CD4-positive, alpha-beta T cell (primary cell): ENCODE data around the gene CHI3L1. TPM values are rescaled to one million over a fixed set of nuclear protein-coding genes. Genes with fewer than 3 reads are reported as not detected.

Experiments
- ATAC-seq: fragments of 200-7000 bp; cut with Tn5 transposase; one replicate; pipeline ENCODE4 v1.10.0; 2022; ENCODE audit warnings: mild to moderate bottlenecking; ENCODE audit not compliant: poor library complexity
- CTCF ChIA-PET: fragments of 350-600 bp; sonication (Branson Sonifier 250); formaldehyde crosslinking; loops from one replicate; lab custom pipeline; 2021; ENCODE audit warnings: antibody characterized with exemption, inconsistent platforms; lab: Charles Lee
- POLR2A ChIA-PET: fragments of 350-600 bp; sonication (Branson Sonifier 250); formaldehyde crosslinking; loops from one replicate; lab custom pipeline; 2021; ENCODE audit warnings: antibody characterized with exemption, inconsistent platforms; lab: Charles Lee
- DNase-seq, 14 experiments: peaks; one replicate each; pipeline ENCODE4 v3.0.0-alpha.2; 2013 to 2020; ENCODE audit warnings: mixed read lengths in 2 of 14
- H3K27ac ChIP-seq, 2 donors: one replicate each; pipeline versions ENCODE4 v1.5.1 to v1.7.0; 2013; ENCODE audit warnings: low read length in 2 of 2, low read depth in 1 of 2, mild to moderate bottlenecking in 1 of 2
- H3K27me3 ChIP-seq, 2 experiments: 1 replicate in 1 of 2; 2 replicates in 1 of 2; pipeline versions ENCODE4 v1.6.1 to v1.7.0; 2013; ENCODE audit warnings: low read length in 2 of 2, control low read depth in 1 of 2, mild to moderate bottlenecking in 1 of 2, moderate library complexity in 1 of 2; ENCODE audit not compliant: insufficient read depth in 2 of 2, control insufficient read depth in 1 of 2
- H3K36me3 ChIP-seq: one replicate; pipeline ENCODE4 v1.6.1; 2013; ENCODE audit warnings: low read length, control low read depth; ENCODE audit not compliant: insufficient read depth
- H3K4me1 ChIP-seq: one replicate; pipeline ENCODE4 v1.6.1; 2013; ENCODE audit warnings: low read length, control low read depth; ENCODE audit not compliant: insufficient read depth
- H3K4me3 ChIP-seq: one replicate; pipeline ENCODE4 v1.5.1; 2013; ENCODE audit warnings: mild to moderate bottlenecking, low read length, moderate library complexity
- H3K9me3 ChIP-seq, 2 experiments: 1 replicate in 1 of 2; 2 replicates in 1 of 2; pipeline versions ENCODE4 v1.6.1 to v1.7.0; 2013; ENCODE audit warnings: low read length in 2 of 2, mild to moderate bottlenecking in 2 of 2, control low read depth in 1 of 2, moderate library complexity in 1 of 2; ENCODE audit not compliant: control insufficient read depth in 1 of 2, insufficient read depth in 1 of 2
- H3K27ac Mint-ChIP-seq: one replicate; pipeline ENCODE4 v1.8.0; 2020; ENCODE audit warnings: mixed read lengths
- H3K27me3 Mint-ChIP-seq: one replicate; pipeline ENCODE4 v1.8.0; 2021; ENCODE audit warnings: mixed read lengths
- H3K36me3 Mint-ChIP-seq: one replicate; pipeline ENCODE4 v1.8.0; 2021; ENCODE audit warnings: low read depth, mixed read lengths
- H3K4me1 Mint-ChIP-seq: one replicate; pipeline ENCODE4 v1.8.0; 2021; ENCODE audit warnings: low read depth, mixed read lengths
- H3K4me3 Mint-ChIP-seq: one replicate; pipeline ENCODE4 v1.8.0; 2020; ENCODE audit warnings: mild to moderate bottlenecking, mixed read lengths
- H3K9me3 Mint-ChIP-seq: one replicate; pipeline ENCODE4 v1.8.0; 2020; ENCODE audit warnings: mixed read lengths
- intact Hi-C, 2 experiments: fragments of 100-400 bp; cut with DNase I in 1 of 2; cut with micrococcal nuclease in 1 of 2; formaldehyde crosslinking; loops; one replicate each; pipeline versions ENCODE4 v1.15.1 to v1.9.0; 2023 to 2025; cut with DNase I, micrococcal nuclease
- total RNA-seq, 174 experiments: library from RNA in 2 of 174; stranded (reverse) in 2 of 174; gene quantifications; one replicate each; pipeline ENCODE4 v1.2.3 and lab custom pipeline; 2021 to 2026
- TF ChIP-seq, protein P1 (sequence below): fragments of 200-600 bp; IDR thresholded peaks from one replicate; pipeline ENCODE4 v1.8.0; 2022; ENCODE audit warnings: antibody characterized with exemption, mild to moderate bottlenecking

Gene CHI3L1
- total RNA-seq, 2 experiments from 2014 or later, result not detected

DNA sequence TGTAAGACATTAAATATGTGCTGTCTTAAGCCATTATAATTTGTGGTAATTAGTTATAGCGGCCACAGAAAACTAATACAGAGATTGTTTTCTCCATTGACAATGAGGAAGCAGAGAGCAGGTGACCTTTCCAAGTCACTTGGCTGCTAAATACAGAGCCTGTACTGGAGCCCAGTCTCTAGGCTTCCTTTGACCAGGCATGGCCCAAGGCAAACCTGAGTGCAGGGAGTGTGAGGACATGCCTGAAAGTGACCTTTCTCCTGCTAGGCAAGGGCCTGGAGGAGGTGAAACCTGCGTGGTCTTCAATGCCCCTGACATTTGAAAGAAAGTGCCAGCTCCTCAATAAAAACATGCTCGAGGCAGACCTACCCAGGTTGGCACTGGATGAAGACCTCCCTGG lies 12.5 kb upstream of the CHI3L1 start:
- no peak for DNase-seq
- CTCF ChIA-PET, result no interaction called here

GRCh38 chr1:203197625-203198024 lies 11.1 kb upstream of the CHI3L1 start:
- Mint-ChIP-seq H3K36me3 (no peaks in the 10 kb centered on the region), H3K9me3 (no peaks in the 10 kb centered on the region), H3K4me1 (no peaks in the 10 kb centered on the region), H3K27ac (no peak overlapping the region), H3K4me3 (no peak overlapping the region), H3K27me3 (no peaks in the 10 kb centered on the region)
- Histone ChIP-seq H3K36me3 (no peaks in the 10 kb centered on the region), H3K27ac (no peak overlapping the region), H3K27me3 (peaks cover 0 to 2% of the 10 kb centered on the region in 2 experiments), H3K4me3 (no peak overlapping the region), H3K9me3 (no peaks in the 10 kb centered on the region), H3K4me1 (no peaks in the 10 kb centered on the region)
- TF ChIP-seq, protein P1, sequence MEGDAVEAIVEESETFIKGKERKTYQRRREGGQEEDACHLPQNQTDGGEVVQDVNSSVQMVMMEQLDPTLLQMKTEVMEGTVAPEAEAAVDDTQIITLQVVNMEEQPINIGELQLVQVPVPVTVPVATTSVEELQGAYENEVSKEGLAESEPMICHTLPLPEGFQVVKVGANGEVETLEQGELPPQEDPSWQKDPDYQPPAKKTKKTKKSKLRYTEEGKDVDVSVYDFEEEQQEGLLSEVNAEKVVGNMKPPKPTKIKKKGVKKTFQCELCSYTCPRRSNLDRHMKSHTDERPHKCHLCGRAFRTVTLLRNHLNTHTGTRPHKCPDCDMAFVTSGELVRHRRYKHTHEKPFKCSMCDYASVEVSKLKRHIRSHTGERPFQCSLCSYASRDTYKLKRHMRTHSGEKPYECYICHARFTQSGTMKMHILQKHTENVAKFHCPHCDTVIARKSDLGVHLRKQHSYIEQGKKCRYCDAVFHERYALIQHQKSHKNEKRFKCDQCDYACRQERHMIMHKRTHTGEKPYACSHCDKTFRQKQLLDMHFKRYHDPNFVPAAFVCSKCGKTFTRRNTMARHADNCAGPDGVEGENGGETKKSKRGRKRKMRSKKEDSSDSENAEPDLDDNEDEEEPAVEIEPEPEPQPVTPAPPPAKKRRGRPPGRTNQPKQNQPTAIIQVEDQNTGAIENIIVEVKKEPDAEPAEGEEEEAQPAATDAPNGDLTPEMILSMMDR, result no peak
- no peak for DNase-seq
- no peak for ATAC-seq
- ChIA-PET POLR2A (no interaction called here), CTCF (no interaction called here)
- intact Hi-C loops, result no loop called here

More for the DNA sequence above, 12.5 kb upstream of the CHI3L1 start:
- POLR2A ChIA-PET, result no interaction called here
- Histone ChIP-seq H3K4me3 (no peak overlapping the region), H3K27me3 (peaks cover 0 to 2% of the 10 kb centered on the region in 2 experiments), H3K9me3 (no peaks in the 10 kb centered on the region), H3K4me1 (no peaks in the 10 kb centered on the region), H3K36me3 (no peaks in the 10 kb centered on the region), H3K27ac (no peak overlapping the region)
- H3K4me1 Mint-ChIP-seq, result no peaks in the 10 kb centered on the region
- TF ChIP-seq, protein P1, result no peak
- intact Hi-C loops, result no loop called here
- H3K36me3 Mint-ChIP-seq, result no peaks in the 10 kb centered on the region
- ATAC-seq, result no peak
- H3K27me3 Mint-ChIP-seq, result no peaks in the 10 kb centered on the region
- no peaks in the 10 kb centered on the region for H3K9me3 Mint-ChIP-seq
- no peak overlapping the region for H3K4me3 Mint-ChIP-seq
- H3K27ac Mint-ChIP-seq, result no peak overlapping the region

- Mint-ChIP-seq H3K4me1 (no peaks in the 10 kb centered on the region), H3K4me3 (no peak overlapping the region), H3K27ac (no peak overlapping the region), H3K36me3 (no peaks in the 10 kb centered on the region), H3K27me3 (peaks cover 3% of the 10 kb centered on the region), H3K9me3 (no peaks in the 10 kb centered on the region)
- Histone ChIP-seq H3K27ac (no peak overlapping the region), H3K36me3 (no peaks in the 10 kb centered on the region), H3K9me3 (no peaks in the 10 kb centered on the region), H3K4me1 (no peaks in the 10 kb centered on the region), H3K4me3 (no peak overlapping the region), H3K27me3 (peaks cover 0 to 2% of the 10 kb centered on the region in 2 experiments)
- intact Hi-C loops, result no loop called here
- ChIA-PET POLR2A (no interaction called here), CTCF (no interaction called here)
- no peak for DNase-seq
- TF ChIP-seq, protein P1, result no peak
- no peak for ATAC-seq
These were observed 9.9 kb upstream of the CHI3L1 start for GRCh38 chr1:203196371-203196770.
